ENCODE results near the gene NOP9. TPM values are rescaled to one million over a fixed set of nuclear protein-coding genes. Genes with fewer than 3 reads are reported as not detected.

Gene NOP9
- total RNA-seq, 1 experiment from 2014 or later = 39.4 TPM

- Histone ChIP-seq H3K9me2 (ENCODE audit: insufficient read depth) (no peaks in the 10 kb centered on the region), H3K27me3 (ENCODE audit: insufficient read depth, low read length) (no peaks in the 10 kb centered on the region), H3K36me3 (ENCODE audit: control insufficient read depth in 1 of 2, insufficient read depth in 2 of 2, low read length in 2 of 2) (peaks cover 12 to 20% of the 10 kb centered on the region in 2 experiments), H3K4me1 (ENCODE audit: control insufficient read depth in 1 of 2, insufficient read depth in 2 of 2, low read length in 2 of 2) (no peaks in the 10 kb centered on the region), H3K4me3 (replicated peaks in 1 of 2; ENCODE audit: low read depth in 1 of 2, low read length in 2 of 2) (no peak overlapping the region), H3K9ac (ENCODE audit: low read length) (no peak overlapping the region), H2AFZ (ENCODE audit: low read depth, low read length, poor library complexity, severe bottlenecking) (no peak overlapping the region), H3K9me3 (ENCODE audit: control insufficient read depth in 1 of 2, insufficient read depth in 1 of 2, low read depth in 1 of 2, low read length in 2 of 2) (no peaks in the 10 kb centered on the region), H3K4me2 (ENCODE audit: low read length) (no peak overlapping the region), H3K27ac (ENCODE audit: low read depth, low read length) (no peak overlapping the region), H4K20me1 (ENCODE audit: insufficient read depth) (no peaks in the 10 kb centered on the region), H3K79me2 (ENCODE audit: insufficient read depth, low read length) (no peaks in the 10 kb centered on the region)
- POLR2A ChIA-PET = no interaction called here
- TF ChIP-seq SIN3A (IDR thresholded peaks at IDR 0.05; ENCODE audit: low read depth) = no peak
- TF ChIP-seq SP1 (IDR thresholded peaks at IDR 0.05; ENCODE audit: low read depth) = no peak
- no peak for TF ChIP-seq EZH2 (IDR thresholded peaks at IDR 0.05)
- no peak for TF ChIP-seq ZFX (IDR thresholded peaks at IDR 0.05)
- no peak for TF ChIP-seq ZNF274 (IDR thresholded peaks at IDR 0.05; ENCODE audit: low read depth, low read length)
- no peak for TF ChIP-seq CTCF (IDR thresholded peaks at IDR 0.05 in 2 of 3, conservative IDR thresholded peaks at IDR 0.05 in 1 of 3; ENCODE audit: borderline replicate concordance in 1 of 3, insufficient read depth in 1 of 3, low read depth in 2 of 3, low read length in 2 of 3)
- no peak for TF ChIP-seq CBX3 (IDR thresholded peaks at IDR 0.05; ENCODE audit: low read depth)
- no peak for TF ChIP-seq TCF7L2 (IDR thresholded peaks at IDR 0.05; ENCODE audit: borderline replicate concordance, extremely low read depth, insufficient read depth, insufficient read length)
- no peak for TF ChIP-seq JUND (IDR thresholded peaks at IDR 0.05)
- TF ChIP-seq ATF3 (IDR thresholded peaks at IDR 0.05) = no peak
- TF ChIP-seq EGR1 (IDR thresholded peaks at IDR 0.05; ENCODE audit: low read depth) = no peak
- TF ChIP-seq SRF (IDR thresholded peaks at IDR 0.05; ENCODE audit: low read depth) = no peak
- no peak for TF ChIP-seq FOSL1 (IDR thresholded peaks at IDR 0.05; ENCODE audit: low read depth)
- TF ChIP-seq MAX (IDR thresholded peaks at IDR 0.05) = no peak
- no peak for TF ChIP-seq POLR2A (IDR thresholded peaks at IDR 0.05; ENCODE audit: borderline replicate concordance, extremely low read depth, insufficient read depth, insufficient read length)
- TF ChIP-seq RAD21 (IDR thresholded peaks at IDR 0.05; ENCODE audit: low read depth) = no peak
- TF ChIP-seq EZH2phosphoT487 (IDR thresholded peaks at IDR 0.05; ENCODE audit: borderline replicate concordance) = no peak
- no peak for TF ChIP-seq POLR2AphosphoS5 (IDR thresholded peaks at IDR 0.05; ENCODE audit: low read depth, low read length)
- no peak for TF ChIP-seq CEBPB (IDR thresholded peaks at IDR 0.05; ENCODE audit: low read depth)
- TF ChIP-seq ZBTB33 (IDR thresholded peaks at IDR 0.05; ENCODE audit: extremely low read depth, insufficient replicate concordance, low read length) = no peak
- ATAC-seq = no peak
- CTCF ChIA-PET = interaction anchor here (1.0 to 1.2 kb wide), 2 partner anchors 9 to 17 kb away, joined by 3 to 4 read pairs; partner anchors contain the start of genes CIDEB, DHRS1 and NOP9
- no TSS peak for BruUV-seq (replicated peaks)
- intact Hi-C loops (cut with micrococcal nuclease) = loop anchor here (10.0 kb wide), 1 partner anchor 306 kb away; the partner anchor contains the start of gene DHRS4L2
- RAD21 ChIA-PET (ENCODE audit: low non-redundant PET in 1 of 2, low total read pairs in 2 of 2, uncharacterized antibody in 2 of 2, unreplicated experiment in 2 of 2) = no interaction called here
- no peak for DNase-seq (ENCODE audit: low read depth, low spot score)
Observed at GRCh38 chr14:24290746-24291145, 8.9 kb upstream of the NOP9 start.
